HUES64 (cell line): ENCODE data around the gene MAPKBP1.

Source experiments
- H3K27ac ChIP-seq: 2 replicates; pipeline ENCODE4 v1.7.0; 2013; ENCODE audit warnings: low read depth, low read length, inconsistent platforms
- H3K27me3 ChIP-seq: 2 replicates; pipeline ENCODE4 v1.6.1; 2013; ENCODE audit warnings: mild to moderate bottlenecking, low read length; ENCODE audit not compliant: insufficient read depth
- H3K36me3 ChIP-seq: 2 replicates; pipeline ENCODE4 v1.6.1; 2013; ENCODE audit warnings: mild to moderate bottlenecking, low read length; ENCODE audit not compliant: insufficient read depth
- H3K4me1 ChIP-seq: 2 replicates; pipeline ENCODE4 v1.6.1; 2013; ENCODE audit warnings: mild to moderate bottlenecking, low read length, moderate library complexity; ENCODE audit not compliant: insufficient read depth
- H3K4me3 ChIP-seq: 2 replicates; pipeline ENCODE4 v1.5.1; 2013; ENCODE audit warnings: mild to moderate bottlenecking, low read length, moderate library complexity
- H3K9ac ChIP-seq: 2 replicates; pipeline ENCODE4 v1.6.1; 2013; ENCODE audit warnings: mild to moderate bottlenecking, low read depth, low read length
- H3K9me3 ChIP-seq: 2 replicates; pipeline ENCODE4 v1.6.1; 2013; ENCODE audit warnings: low read depth, low read length; ENCODE audit not compliant: insufficient read depth
- WGBS: fragments of 150-250, 120-280 bp; methylation state at CpG from one replicate; pipeline ENCODE4 v1.1.7; 2013; ENCODE audit warnings: missing lambda C conversion rate; 5-methylcytosine and 5-hydroxymethylcytosine counted together

Gene MAPKBP1

DNA sequence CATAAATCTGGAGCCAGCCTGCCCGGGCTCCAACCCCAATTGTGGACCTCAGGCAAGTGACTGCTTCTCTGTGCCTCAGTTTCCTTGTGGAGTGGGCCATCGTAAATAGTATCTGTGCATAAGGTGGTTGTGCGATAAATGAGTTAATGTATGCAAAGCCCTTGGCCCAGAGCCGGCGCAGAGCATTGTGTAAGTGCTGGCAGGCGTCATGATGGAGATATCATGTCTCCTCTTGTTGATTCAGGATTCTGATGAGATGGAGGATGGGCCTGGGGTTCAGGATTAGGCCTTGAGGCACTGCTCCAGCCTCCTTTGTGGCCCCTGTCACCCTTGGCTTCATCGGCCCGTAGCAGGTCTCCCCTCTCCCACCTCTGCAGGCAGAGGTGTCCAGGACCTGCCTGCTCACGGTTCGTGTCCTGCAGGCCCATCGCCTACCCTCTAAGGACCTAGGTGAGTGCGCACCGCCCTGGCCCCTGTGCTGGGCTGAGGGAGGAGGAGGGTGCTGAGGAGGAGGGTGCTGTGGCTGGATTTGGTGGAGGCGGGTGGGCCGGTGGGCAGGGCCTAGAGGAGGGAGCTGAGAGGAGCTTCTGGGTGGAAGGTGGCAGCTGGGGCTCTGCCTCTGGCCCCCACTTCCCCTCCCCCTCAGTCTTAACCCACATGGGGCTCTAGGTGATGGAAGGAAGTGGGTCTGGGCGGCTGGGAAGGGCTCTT lies 65.7 kb downstream of the MAPKBP1 start:
- Histone ChIP-seq H3K4me1 (no peaks in the 10 kb centered on the region), H3K27ac (no peak overlapping the region), H3K9ac (no peak overlapping the region), H3K4me3 (no peak overlapping the region), H3K9me3 (no peaks in the 10 kb centered on the region), H3K36me3 (no peaks in the 10 kb centered on the region), H3K27me3 (no peaks in the 10 kb centered on the region)
- WGBS: 93% methylated on average over 14 of the region's 16 CpGs

DNA sequence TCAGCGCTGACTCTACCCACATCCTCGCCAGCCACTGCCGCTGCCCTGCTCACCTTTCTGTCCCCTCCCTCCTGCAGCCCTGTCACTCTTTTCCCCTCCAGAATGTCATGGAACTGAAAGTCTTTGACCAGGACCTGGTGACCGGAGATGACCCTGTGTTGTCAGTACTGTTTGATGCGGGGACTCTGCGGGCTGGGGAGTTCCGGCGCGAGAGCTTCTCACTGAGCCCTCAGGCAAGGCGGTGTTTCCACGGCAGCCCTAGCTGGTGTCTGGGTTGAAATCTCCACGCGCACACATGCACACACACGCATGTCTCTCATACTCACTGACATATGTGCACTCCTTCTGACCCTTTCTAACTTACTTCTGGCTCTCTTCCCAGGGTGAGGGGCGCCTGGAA lies 66.4 kb downstream of the MAPKBP1 start:
- H3K27me3 ChIP-seq: no peaks in the 10 kb centered on the region
- WGBS: 91% methylated on average over 15 of the region's 15 CpGs
- H3K9ac ChIP-seq: no peak overlapping the region
- H3K9me3 ChIP-seq: no peaks in the 10 kb centered on the region
- no peak overlapping the region for H3K4me3 ChIP-seq
- H3K36me3 ChIP-seq: no peaks in the 10 kb centered on the region
- no peak overlapping the region for H3K27ac ChIP-seq
- H3K4me1 ChIP-seq: no peaks in the 10 kb centered on the region

DNA sequence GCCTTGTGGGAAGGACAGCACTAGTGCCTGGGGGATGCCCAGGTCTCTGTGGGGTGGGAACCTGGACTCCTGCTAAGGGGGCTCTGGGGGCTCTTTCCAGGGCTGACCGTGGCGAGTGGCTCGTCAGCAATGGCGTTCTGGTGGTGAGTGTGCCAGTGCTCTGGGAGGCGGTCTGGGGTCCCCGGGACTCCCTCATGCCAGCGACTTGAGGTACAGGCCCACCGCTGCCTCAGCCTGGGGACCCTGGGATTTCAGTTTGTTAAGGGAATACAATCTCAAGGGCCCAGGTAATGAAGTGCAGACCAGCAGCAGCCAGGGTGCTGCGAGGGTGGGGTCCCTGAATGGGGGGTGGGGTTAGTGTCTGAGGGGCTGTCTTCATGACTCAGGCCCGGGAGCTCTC lies 66.8 kb downstream of the MAPKBP1 start:
- Histone ChIP-seq H3K9ac (no peak overlapping the region), H3K27me3 (no peaks in the 10 kb centered on the region), H3K4me3 (no peak overlapping the region), H3K9me3 (no peaks in the 10 kb centered on the region), H3K4me1 (no peaks in the 10 kb centered on the region), H3K36me3 (0 out of 2 replicates have a peak, but pooled peaks cover 3% of the 10 kb centered on the region), H3K27ac (no peak overlapping the region)
- WGBS: 95% methylated on average over 10 of the region's 10 CpGs

DNA sequence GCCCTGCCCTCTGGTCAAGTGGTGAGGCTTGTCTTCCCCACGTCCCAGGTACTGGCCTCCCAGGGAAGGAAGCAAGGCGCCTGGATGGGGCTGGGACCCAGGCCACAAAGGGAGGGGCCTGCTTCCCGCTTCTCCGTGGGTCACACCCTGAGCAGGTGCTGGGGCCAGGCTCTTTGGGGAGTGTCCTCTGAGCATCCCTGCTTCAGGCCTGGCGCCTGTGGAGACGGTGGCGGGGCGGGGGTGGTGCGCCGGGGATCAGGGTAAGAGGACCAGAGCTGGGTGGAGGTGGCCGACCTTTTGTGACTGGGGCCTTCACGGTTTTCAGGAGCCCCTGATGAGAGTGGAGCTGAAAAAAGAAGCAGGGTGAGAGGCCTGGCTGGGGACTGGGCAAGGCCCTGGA lies 67.9 kb downstream of the MAPKBP1 start:
- WGBS: 81% methylated on average over 12 of the region's 12 CpGs
- H3K9me3 ChIP-seq: no peaks in the 10 kb centered on the region
- H3K9ac ChIP-seq: no peak overlapping the region
- no peak overlapping the region for H3K4me3 ChIP-seq
- peaks cover 13% of the 10 kb centered on the region for H3K36me3 ChIP-seq
- no peaks in the 10 kb centered on the region for H3K27me3 ChIP-seq
- no peaks in the 10 kb centered on the region for H3K4me1 ChIP-seq
- no peak overlapping the region for H3K27ac ChIP-seq

DNA sequence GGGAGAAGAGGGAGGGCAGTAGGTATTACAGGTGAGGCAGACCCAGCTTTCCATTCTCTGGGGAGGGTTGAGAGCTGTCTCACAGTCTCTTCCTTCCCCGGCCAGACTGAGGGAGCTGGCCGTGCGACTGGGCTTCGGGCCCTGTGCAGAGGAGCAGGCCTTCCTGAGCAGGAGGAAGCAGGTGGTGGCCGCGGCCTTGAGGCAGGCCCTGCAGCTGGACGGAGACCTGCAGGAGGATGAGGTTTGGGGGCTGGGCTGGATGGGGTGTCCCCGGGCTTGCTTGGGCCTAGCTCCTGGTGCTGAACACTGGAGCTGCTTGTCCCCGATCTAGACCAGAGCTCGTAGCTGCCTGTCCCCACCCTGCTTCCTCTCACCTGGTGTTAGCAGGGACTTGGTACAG lies 69.3 kb downstream of the MAPKBP1 start:
- H3K27me3 ChIP-seq: no peaks in the 10 kb centered on the region
- WGBS: 86% methylated on average over 10 of the region's 10 CpGs
- H3K9me3 ChIP-seq: no peaks in the 10 kb centered on the region
- no peak overlapping the region for H3K4me3 ChIP-seq
- no peaks in the 10 kb centered on the region for H3K4me1 ChIP-seq
- H3K9ac ChIP-seq: no peak overlapping the region
- no peak overlapping the region for H3K27ac ChIP-seq
- H3K36me3 ChIP-seq: peaks cover 24% of the 10 kb centered on the region

DNA sequence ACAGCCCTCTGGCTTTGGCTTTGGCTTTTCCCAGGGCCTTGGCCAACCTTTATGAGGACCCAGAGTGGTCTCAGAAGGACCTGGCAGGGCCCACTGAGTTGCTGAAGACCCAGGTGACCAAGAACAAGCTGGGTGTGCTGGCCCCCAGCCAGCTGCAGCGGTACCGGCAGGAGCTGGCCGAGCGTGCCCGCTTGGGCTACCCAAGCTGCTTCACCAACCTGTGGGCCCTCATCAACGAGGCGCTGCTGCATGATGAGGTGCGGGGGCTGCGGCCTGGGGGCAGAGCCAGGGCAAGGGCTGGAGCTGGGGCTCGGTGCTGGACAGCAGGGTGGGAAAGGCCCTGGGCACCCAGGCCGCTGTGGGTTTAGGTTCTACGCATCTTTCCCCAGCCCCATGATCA lies 70.5 kb downstream of the MAPKBP1 start:
- WGBS: 88% methylated on average over 12 of the region's 12 CpGs
- no peaks in the 10 kb centered on the region for H3K9me3 ChIP-seq
- no peaks in the 10 kb centered on the region for H3K27me3 ChIP-seq
- no peak overlapping the region for H3K9ac ChIP-seq
- no peak overlapping the region for H3K27ac ChIP-seq
- H3K4me1 ChIP-seq: no peaks in the 10 kb centered on the region
- no peak overlapping the region for H3K4me3 ChIP-seq
- peaks cover 24% of the 10 kb centered on the region for H3K36me3 ChIP-seq

DNA sequence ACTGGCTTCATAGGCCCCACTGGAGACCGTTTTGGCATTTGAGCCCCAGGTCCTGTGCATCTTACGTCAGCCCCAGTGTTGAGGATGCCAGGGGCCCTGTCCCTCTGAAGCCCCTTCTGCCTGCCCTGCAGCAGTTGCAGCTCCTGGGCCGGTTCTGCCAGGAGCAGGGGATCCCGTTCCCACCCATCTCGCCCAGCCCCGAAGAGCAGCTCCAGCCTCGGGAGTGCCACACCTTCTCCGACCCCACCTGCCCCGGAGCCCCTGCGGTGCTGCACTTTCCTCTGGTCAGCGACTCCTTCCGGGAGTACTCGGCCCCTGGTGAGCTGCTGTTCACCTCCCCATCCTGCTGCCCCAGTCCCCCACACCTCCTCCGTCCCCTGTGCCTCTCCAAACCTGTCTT lies 72.9 kb downstream of the MAPKBP1 start:
- Histone ChIP-seq H3K36me3 (peaks cover 24% of the 10 kb centered on the region), H3K27me3 (no peaks in the 10 kb centered on the region), H3K9me3 (no peaks in the 10 kb centered on the region), H3K4me1 (no peaks in the 10 kb centered on the region), H3K27ac (no peak overlapping the region), H3K9ac (no peak overlapping the region), H3K4me3 (no peak overlapping the region)
- 92% methylated on average over 14 of the region's 14 CpGs for WGBS

DNA sequence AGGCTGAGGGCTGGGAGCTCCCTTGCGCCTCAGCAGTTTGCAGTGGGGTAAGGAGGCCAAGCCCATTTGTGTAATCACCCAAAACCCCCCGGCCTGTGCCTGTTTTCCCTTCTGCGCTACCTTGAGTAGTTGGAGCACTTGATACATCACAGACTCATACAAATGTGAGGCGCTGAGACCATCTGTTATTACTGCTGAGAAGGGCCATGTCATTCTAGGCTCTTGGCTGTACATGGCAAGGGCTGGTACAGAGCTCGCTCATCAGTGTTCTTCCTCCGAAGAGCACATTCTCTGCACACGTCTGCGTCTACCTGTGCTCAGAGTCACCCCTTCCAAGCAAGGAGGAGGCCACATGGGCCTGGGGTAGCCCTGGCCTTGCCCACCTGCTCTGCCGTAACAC lies 73.7 kb downstream of the MAPKBP1 start:
- no peak overlapping the region for H3K4me3 ChIP-seq
- 96% methylated on average over 9 of the region's 9 CpGs for WGBS
- H3K9me3 ChIP-seq: no peaks in the 10 kb centered on the region
- H3K27me3 ChIP-seq: no peaks in the 10 kb centered on the region
- no peaks in the 10 kb centered on the region for H3K4me1 ChIP-seq
- peaks cover 24% of the 10 kb centered on the region for H3K36me3 ChIP-seq
- H3K27ac ChIP-seq: no peak overlapping the region
- no peak overlapping the region for H3K9ac ChIP-seq

DNA sequence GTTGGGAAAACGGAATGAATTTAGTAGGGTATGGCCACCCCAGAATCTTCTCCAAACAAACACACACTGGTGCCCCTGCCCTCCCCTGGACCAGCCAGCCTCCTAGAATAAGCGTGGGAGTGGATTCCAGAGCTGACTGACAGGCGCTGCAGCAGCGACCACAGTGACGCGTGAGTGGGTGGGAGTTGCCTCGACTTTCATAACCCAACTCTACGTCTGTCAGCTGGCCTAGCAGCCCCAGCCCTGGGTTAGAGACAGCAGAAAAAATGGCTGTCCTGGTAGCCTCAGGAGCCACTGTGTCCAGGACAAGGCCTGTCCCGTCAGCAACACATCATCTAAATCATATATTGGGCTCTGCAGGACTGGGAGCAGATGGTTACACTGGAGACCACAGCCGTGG lies 74.3 kb downstream of the MAPKBP1 start:
- H3K27ac ChIP-seq: no peak overlapping the region
- H3K9me3 ChIP-seq: no peaks in the 10 kb centered on the region
- H3K27me3 ChIP-seq: no peaks in the 10 kb centered on the region
- no peak overlapping the region for H3K4me3 ChIP-seq
- H3K9ac ChIP-seq: no peak overlapping the region
- WGBS: 94% methylated on average over 9 of the region's 10 CpGs
- peaks cover 24% of the 10 kb centered on the region for H3K36me3 ChIP-seq
- H3K4me1 ChIP-seq: no peaks in the 10 kb centered on the region

DNA sequence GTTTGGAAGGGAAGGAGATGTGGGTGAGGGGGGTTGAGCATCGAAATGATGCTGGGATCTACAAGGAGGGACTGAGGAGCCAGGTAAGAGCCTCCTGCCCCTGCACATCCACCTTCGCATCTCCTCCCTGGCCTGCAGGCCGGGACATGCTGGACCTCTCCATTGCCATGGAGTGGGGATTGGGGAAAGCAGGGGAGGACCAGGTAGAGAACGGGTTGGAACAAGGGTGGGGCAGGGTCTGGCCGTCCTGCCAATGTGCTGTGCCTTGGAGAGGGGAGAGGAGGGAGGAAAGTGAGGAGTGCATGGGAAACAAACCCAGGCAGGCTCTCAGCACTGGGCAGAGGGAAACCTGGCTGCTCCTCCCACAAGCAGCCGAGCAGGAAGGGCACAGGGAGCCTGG lies 74.9 kb downstream of the MAPKBP1 start:
- Histone ChIP-seq H3K36me3 (peaks cover 24% of the 10 kb centered on the region), H3K4me1 (no peaks in the 10 kb centered on the region), H3K9me3 (no peaks in the 10 kb centered on the region), H3K27ac (no peak overlapping the region), H3K27me3 (no peaks in the 10 kb centered on the region), H3K4me3 (no peak overlapping the region), H3K9ac (no peak overlapping the region)
- WGBS: 90% methylated on average over 6 of the region's 6 CpGs

DNA sequence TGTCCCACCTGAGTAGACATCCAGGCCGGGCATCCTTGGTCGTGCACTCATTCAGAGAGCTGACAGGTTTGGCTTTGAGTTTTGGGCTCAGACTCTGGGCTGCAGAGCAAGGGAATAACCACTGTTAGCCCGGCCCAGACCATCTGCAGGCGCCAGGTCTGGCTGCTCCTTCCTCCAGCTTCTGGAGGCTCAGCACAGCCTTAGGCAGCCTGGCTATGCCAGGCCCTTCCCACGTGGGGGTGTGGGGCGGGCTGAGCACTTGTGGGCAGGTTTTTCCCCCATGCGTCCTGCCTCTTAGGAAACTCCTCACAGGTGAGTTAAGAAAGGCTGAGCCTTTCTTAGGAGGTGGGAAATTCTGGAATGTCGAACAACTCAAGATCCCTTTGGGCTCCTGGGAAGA lies 75.6 kb downstream of the MAPKBP1 start:
- Histone ChIP-seq H3K27ac (no peak overlapping the region), H3K4me3 (no peak overlapping the region), H3K9ac (no peak overlapping the region), H3K4me1 (no peaks in the 10 kb centered on the region), H3K36me3 (peaks cover 24% of the 10 kb centered on the region), H3K9me3 (no peaks in the 10 kb centered on the region), H3K27me3 (no peaks in the 10 kb centered on the region)
- WGBS: 85% methylated on average over 8 of the region's 8 CpGs
